Caco-2 (cell line): ENCODE data around the gene CDK9. TPM values are rescaled to one million over a fixed set of nuclear protein-coding genes. Genes with fewer than 3 reads are reported as not detected.

Experiments
- BruUV-seq: library from RNA; stranded (reverse); fragments of 400-500 nt; replicated peaks from 2 replicates; lab custom pipeline; 2021; lab: Mats Ljungman, UMichigan
- CTCF ChIA-PET: fragments of 300-600 bp; sonication (Branson Sonifier 250); formaldehyde crosslinking; loops from one replicate; lab custom pipeline; 2022; ENCODE audit warnings: antibody characterized with exemption; lab: Charles Lee
- POLR2A ChIA-PET: fragments of 300-600 bp; sonication (Branson Sonifier 250); formaldehyde crosslinking; loops from one replicate; lab custom pipeline; 2022; ENCODE audit warnings: antibody characterized with exemption; lab: Charles Lee
- DNase-seq, 2 experiments: peaks; one replicate each; pipeline versions ENCODE4 v3.0.0 to v3.0.0-alpha.2; 2020 to 2022
- H3K27me3 ChIP-seq: replicated peaks from 2 replicates; pipeline ENCODE4 v1.6.0; 2011; ENCODE audit warnings: low read length; ENCODE audit not compliant: control insufficient read depth, insufficient read depth
- H3K36me3 ChIP-seq: 2 replicates; pipeline ENCODE4 v1.5.1; 2011; ENCODE audit warnings: low read length; ENCODE audit not compliant: control insufficient read depth, insufficient read depth
- H3K4me1 ChIP-seq: fragments of 250-450 bp; sonication (Bioruptor Pico); 2 replicates; pipeline ENCODE4 v1.5.1; 2020; ENCODE audit warnings: mild to moderate bottlenecking
- H3K4me3 ChIP-seq: 2 replicates; pipeline ENCODE4 v1.5.1; 2011; ENCODE audit warnings: low read depth, mild to moderate bottlenecking, control low read depth, low read length
- H3K9me3 ChIP-seq: fragments of 250-450 bp; sonication (Bioruptor Pico); 2 replicates; pipeline ENCODE4 v1.5.1; 2020; ENCODE audit warnings: mild to moderate bottlenecking, moderate library complexity
- H3K27ac Mint-ChIP-seq: one replicate; pipeline ENCODE4 v1.8.0; 2022; ENCODE audit warnings: mixed read lengths; ENCODE audit not compliant: unreplicated experiment
- H3K27me3 Mint-ChIP-seq: one replicate; pipeline ENCODE4 v1.8.0; 2022; ENCODE audit warnings: mixed read lengths; ENCODE audit not compliant: insufficient read depth, unreplicated experiment
- H3K36me3 Mint-ChIP-seq: one replicate; pipeline ENCODE4 v1.8.0; 2022; ENCODE audit warnings: mild to moderate bottlenecking, mixed read lengths; ENCODE audit not compliant: insufficient read depth, unreplicated experiment
- H3K4me1 Mint-ChIP-seq: one replicate; pipeline ENCODE4 v1.8.0; 2022; ENCODE audit warnings: low read depth, mixed read lengths; ENCODE audit not compliant: unreplicated experiment
- H3K4me3 Mint-ChIP-seq: one replicate; pipeline ENCODE4 v1.8.0; 2022; ENCODE audit warnings: mild to moderate bottlenecking, moderate library complexity, mixed read lengths; ENCODE audit not compliant: unreplicated experiment
- H3K9me3 Mint-ChIP-seq: one replicate; pipeline ENCODE4 v1.8.0; 2022; ENCODE audit warnings: mixed read lengths; ENCODE audit not compliant: unreplicated experiment
- intact Hi-C: fragments of 100-400 bp; cut with micrococcal nuclease; formaldehyde crosslinking; loops from one replicate; pipeline ENCODE4 v1.10.0; 2022; ENCODE audit not compliant: unreplicated experiment
- total RNA-seq: library from RNA; stranded (reverse); gene quantifications from 2 replicates; pipeline ENCODE4 v1.2.3, GENCODE V29; 2022
- TF ChIP-seq, protein P1 (sequence below), 2 experiments: fragments of 200-600 bp in 1 of 2; IDR thresholded peaks; 1 replicate in 1 of 2; 2 replicates in 1 of 2; pipeline versions ENCODE4 v1.5.1 to v1.8.0; 2011 to 2022; ENCODE audit warnings: antibody characterized with exemption in 1 of 2, control low read depth in 1 of 2, inconsistent platforms in 1 of 2, low read depth in 1 of 2, low read length in 1 of 2, mild to moderate bottlenecking in 1 of 2, moderate library complexity in 1 of 2; ENCODE audit not compliant: insufficient read depth in 1 of 2, severe bottlenecking in 1 of 2, unreplicated experiment in 1 of 2

CDK9 gene
- total RNA-seq, 1 experiment from 2014 or later, result 48.2 TPM

DNA sequence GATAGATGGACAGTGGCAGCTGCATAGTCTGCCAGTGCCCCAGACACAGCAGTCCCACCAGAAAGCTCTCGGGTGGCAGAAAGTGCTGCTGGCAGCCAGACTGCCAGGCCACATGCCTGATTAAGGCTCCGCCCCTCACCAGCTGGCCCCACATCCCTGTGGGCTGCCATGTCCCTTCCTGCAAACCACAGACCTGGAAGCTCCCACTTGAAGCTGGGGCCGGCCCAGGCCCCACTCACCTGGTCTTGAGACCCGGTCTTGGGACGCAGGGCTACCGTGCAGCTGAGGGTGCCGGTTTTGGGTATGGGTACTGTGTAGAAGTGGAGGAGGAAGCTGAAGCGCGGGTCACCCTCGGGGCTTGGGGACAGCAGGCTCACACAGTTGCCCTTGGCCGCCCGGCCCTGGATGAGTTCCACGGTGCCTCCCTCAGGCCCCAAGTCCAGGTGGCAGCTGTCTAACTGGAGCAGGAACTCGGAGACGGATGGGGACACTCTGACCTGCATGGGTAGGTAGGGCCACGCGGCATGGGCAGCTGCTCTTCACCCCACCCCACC is 32.1 kb downstream of the CDK9 start:
- Mint-ChIP-seq H3K4me1 (no peaks in the 10 kb centered on the region), H3K9me3 (no peaks in the 10 kb centered on the region), H3K36me3 (peaks cover 8% of the 10 kb centered on the region), H3K4me3 (no peak overlapping the region), H3K27me3 (no peaks in the 10 kb centered on the region), H3K27ac (no peak overlapping the region)
- intact Hi-C loops, result no loop called here
- no peaks in the 10 kb centered on the region for H3K9me3 ChIP-seq
- CTCF ChIA-PET, result interaction anchor here (0.5 to 0.6 kb wide), 2 partner anchors 52 to 463 kb away, joined by 6 to 7 read pairs; no protein-coding TSS in a partner anchor
- no peaks in the 10 kb centered on the region for H3K27me3 ChIP-seq
- TF ChIP-seq, protein P1, sequence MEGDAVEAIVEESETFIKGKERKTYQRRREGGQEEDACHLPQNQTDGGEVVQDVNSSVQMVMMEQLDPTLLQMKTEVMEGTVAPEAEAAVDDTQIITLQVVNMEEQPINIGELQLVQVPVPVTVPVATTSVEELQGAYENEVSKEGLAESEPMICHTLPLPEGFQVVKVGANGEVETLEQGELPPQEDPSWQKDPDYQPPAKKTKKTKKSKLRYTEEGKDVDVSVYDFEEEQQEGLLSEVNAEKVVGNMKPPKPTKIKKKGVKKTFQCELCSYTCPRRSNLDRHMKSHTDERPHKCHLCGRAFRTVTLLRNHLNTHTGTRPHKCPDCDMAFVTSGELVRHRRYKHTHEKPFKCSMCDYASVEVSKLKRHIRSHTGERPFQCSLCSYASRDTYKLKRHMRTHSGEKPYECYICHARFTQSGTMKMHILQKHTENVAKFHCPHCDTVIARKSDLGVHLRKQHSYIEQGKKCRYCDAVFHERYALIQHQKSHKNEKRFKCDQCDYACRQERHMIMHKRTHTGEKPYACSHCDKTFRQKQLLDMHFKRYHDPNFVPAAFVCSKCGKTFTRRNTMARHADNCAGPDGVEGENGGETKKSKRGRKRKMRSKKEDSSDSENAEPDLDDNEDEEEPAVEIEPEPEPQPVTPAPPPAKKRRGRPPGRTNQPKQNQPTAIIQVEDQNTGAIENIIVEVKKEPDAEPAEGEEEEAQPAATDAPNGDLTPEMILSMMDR (IDR thresholded peaks at IDR 0.05; ENCODE audit: insufficient read depth in 1 of 2, low read depth in 1 of 2, low read length in 1 of 2, severe bottlenecking in 1 of 2, unreplicated experiment in 1 of 2), result no peak
- no TSS peak for BruUV-seq
- POLR2A ChIA-PET, result no interaction called here
- peaks cover 1% of the 10 kb centered on the region; the same call in 1 of the 2 replicates for H3K36me3 ChIP-seq
- no peak for DNase-seq
- no peak overlapping the region for H3K4me3 ChIP-seq
- no peaks in the 10 kb centered on the region for H3K4me1 ChIP-seq

GRCh38 chr9:127818574-127818973 is 32.7 kb downstream of the CDK9 start:
- no peaks in the 10 kb centered on the region for H3K9me3 Mint-ChIP-seq
- no peaks in the 10 kb centered on the region for H3K27me3 ChIP-seq
- H3K36me3 Mint-ChIP-seq, result peaks cover 6% of the 10 kb centered on the region
- no peak overlapping the region for H3K4me3 ChIP-seq
- H3K27ac Mint-ChIP-seq, result no peak overlapping the region
- POLR2A ChIA-PET, result interaction anchor here (0.6 kb wide), 1 partner anchor 26 kb away, joined by 4 read pairs; no protein-coding TSS in a partner anchor
- no peaks in the 10 kb centered on the region for H3K9me3 ChIP-seq
- H3K27me3 Mint-ChIP-seq, result no peaks in the 10 kb centered on the region
- no TSS peak for BruUV-seq
- intact Hi-C loops, result no loop called here
- DNase-seq, result no peak
- TF ChIP-seq, protein P1 (IDR thresholded peaks at IDR 0.05; ENCODE audit: insufficient read depth in 1 of 2, low read depth in 1 of 2, low read length in 1 of 2, severe bottlenecking in 1 of 2, unreplicated experiment in 1 of 2), result no peak
- CTCF ChIA-PET, result interaction anchor here (0.5 to 0.6 kb wide), 2 partner anchors 464 to 931 kb away, joined by 3 to 7 read pairs; no protein-coding TSS in a partner anchor
- H3K4me1 Mint-ChIP-seq, result no peaks in the 10 kb centered on the region
- no peak overlapping the region for H3K4me3 Mint-ChIP-seq
- no peaks in the 10 kb centered on the region for H3K4me1 ChIP-seq
- no peaks in the 10 kb centered on the region for H3K36me3 ChIP-seq

DNA sequence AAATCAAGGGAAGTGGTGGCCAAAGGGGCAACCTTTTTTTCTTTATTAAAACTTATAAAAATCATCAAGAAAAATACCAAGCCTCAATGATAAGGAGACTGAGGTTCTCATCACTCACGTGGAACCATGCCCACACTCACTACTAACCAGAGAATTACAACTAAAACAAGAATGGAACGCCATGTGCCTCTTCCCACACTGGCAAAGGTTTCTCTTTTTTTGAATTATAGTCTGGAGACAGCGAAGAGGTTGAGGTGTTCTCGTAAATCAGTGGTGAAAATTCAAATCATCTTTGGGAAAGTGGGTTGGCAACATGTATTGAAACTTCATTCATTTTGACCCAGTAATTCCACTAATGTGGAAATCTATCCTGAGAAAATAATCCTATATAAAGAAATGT is 36.3 kb downstream of the CDK9 start:
- Mint-ChIP-seq H3K27me3 (no peaks in the 10 kb centered on the region), H3K36me3 (no peaks in the 10 kb centered on the region), H3K4me3 (no peak overlapping the region), H3K9me3 (no peaks in the 10 kb centered on the region), H3K4me1 (no peaks in the 10 kb centered on the region), H3K27ac (no peak overlapping the region)
- H3K36me3 ChIP-seq, result no peaks in the 10 kb centered on the region
- no peak for DNase-seq
- TF ChIP-seq, protein P1 (IDR thresholded peaks at IDR 0.05; ENCODE audit: insufficient read depth in 1 of 2, low read depth in 1 of 2, low read length in 1 of 2, severe bottlenecking in 1 of 2, unreplicated experiment in 1 of 2), result no peak
- no TSS peak for BruUV-seq
- intact Hi-C loops, result no loop called here
- H3K27me3 ChIP-seq, result no peaks in the 10 kb centered on the region
- CTCF ChIA-PET, result no interaction called here
- H3K4me3 ChIP-seq, result no peak overlapping the region
- no peaks in the 10 kb centered on the region for H3K9me3 ChIP-seq
- no peaks in the 10 kb centered on the region for H3K4me1 ChIP-seq
- POLR2A ChIA-PET, result no interaction called here
